Activated CD4-positive, alpha-beta T cell treated with anti-CD3 and anti-CD28 coated beads, Interleukin-2, amount 10 ng/mL, durations not matched to agents 7 days and 5 days (primary cell): ENCODE data around the gene ZNF407. TPM values are rescaled to one million over a fixed set of nuclear protein-coding genes. Genes with fewer than 3 reads are reported as not detected.

Experiments
- CTCF ChIA-PET: fragments of 350-600 bp; sonication (Branson Sonifier 250); formaldehyde crosslinking; loops from one replicate; lab custom pipeline; 2021; ENCODE audit warnings: antibody characterized with exemption; lab: Charles Lee
- POLR2A ChIA-PET: fragments of 350-600 bp; sonication (Branson Sonifier 250); formaldehyde crosslinking; loops from one replicate; lab custom pipeline; 2021; ENCODE audit warnings: antibody characterized with exemption; lab: Charles Lee
- DNase-seq: peaks from one replicate; pipeline ENCODE4 v3.0.0-alpha.2; 2020
- H3K27ac Mint-ChIP-seq: one replicate; pipeline ENCODE4 v1.8.0; 2021; ENCODE audit warnings: mild to moderate bottlenecking, moderate library complexity, mixed read lengths
- H3K27me3 Mint-ChIP-seq: one replicate; pipeline ENCODE4 v1.8.0; 2021; ENCODE audit warnings: mixed read lengths
- H3K36me3 Mint-ChIP-seq: one replicate; pipeline ENCODE4 v1.8.0; 2021; ENCODE audit warnings: low read depth, mixed read lengths
- H3K4me1 Mint-ChIP-seq: one replicate; pipeline ENCODE4 v1.8.0; 2021; ENCODE audit warnings: mixed read lengths
- H3K4me3 Mint-ChIP-seq: one replicate; pipeline ENCODE4 v1.8.0; 2021; ENCODE audit warnings: mild to moderate bottlenecking, moderate library complexity, mixed read lengths
- H3K9me3 Mint-ChIP-seq: one replicate; pipeline ENCODE4 v1.8.0; 2021; ENCODE audit warnings: mixed read lengths
- total RNA-seq, 2 experiments: library from RNA; stranded (reverse); gene quantifications; one replicate each; pipeline ENCODE4 v1.2.3, GENCODE V29; 2021

ZNF407 gene
- total RNA-seq, 2 experiments from 2014 or later, result 19.3 TPM

- POLR2A ChIA-PET, result no interaction called here
- no peaks in the 10 kb centered on the region for H3K9me3 Mint-ChIP-seq
- no peaks in the 10 kb centered on the region for H3K27me3 Mint-ChIP-seq
- no peak overlapping the region for H3K27ac Mint-ChIP-seq
- no peaks in the 10 kb centered on the region for H3K4me1 Mint-ChIP-seq
- CTCF ChIA-PET, result no interaction called here
- no peak for DNase-seq
- no peak overlapping the region for H3K4me3 Mint-ChIP-seq
- H3K36me3 Mint-ChIP-seq, result peaks cover 2% of the 10 kb centered on the region
Measured at GRCh38 chr18:74669136-74669798, 71.6 kb downstream of the ZNF407 start.

DNA sequence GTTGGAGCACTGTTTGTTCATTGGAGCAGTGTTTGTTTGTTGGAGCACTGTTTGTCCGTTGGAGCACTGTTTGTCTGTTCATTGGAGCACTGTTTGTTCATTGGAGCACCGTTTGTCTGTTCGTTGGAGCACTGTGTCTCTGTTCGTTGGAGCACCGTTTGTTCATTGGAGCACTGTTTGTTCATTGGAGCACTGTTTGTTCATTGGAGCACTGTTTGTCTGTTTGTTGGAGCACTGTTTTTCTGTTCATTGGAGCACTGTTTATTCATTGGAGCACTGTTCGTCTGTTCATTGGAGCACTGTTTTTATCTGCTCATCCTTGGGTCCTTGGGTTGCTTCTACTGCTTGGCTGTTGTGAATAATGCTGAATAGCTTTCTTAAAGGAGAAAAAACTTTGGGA, 74.7 kb downstream of the ZNF407 start:
- ChIA-PET CTCF (no interaction called here), POLR2A (no interaction called here)
- no peak for DNase-seq
- no peak overlapping the region for H3K27ac Mint-ChIP-seq
- peaks cover 15% of the 10 kb centered on the region for H3K36me3 Mint-ChIP-seq
- no peak overlapping the region for H3K4me3 Mint-ChIP-seq
- peaks cover under 1% of the 10 kb centered on the region for H3K9me3 Mint-ChIP-seq
- H3K4me1 Mint-ChIP-seq, result no peaks in the 10 kb centered on the region
- H3K27me3 Mint-ChIP-seq, result no peaks in the 10 kb centered on the region

DNA sequence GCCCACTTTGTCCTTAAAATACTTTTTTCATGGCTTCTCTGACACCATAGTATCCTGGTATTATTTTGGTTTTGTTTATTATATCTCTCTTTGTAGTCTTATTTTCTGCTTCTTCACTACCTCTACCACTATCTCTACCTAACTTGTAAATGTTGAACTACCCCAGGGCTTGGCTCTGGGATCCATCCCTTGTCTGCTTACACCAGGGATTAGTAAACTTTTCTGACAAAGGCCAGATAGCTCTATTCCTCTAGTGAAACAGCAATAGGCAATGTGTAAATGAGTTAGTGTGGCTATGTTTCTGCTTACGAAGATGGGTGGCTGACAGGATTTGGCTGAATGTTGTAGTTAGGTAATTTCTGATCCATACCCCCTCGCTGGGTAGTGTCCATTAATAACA, 76.8 kb downstream of the ZNF407 start:
- H3K4me3 Mint-ChIP-seq, result no peak overlapping the region
- CTCF ChIA-PET, result no interaction called here
- DNase-seq, result no peak
- no peak overlapping the region for H3K27ac Mint-ChIP-seq
- POLR2A ChIA-PET, result no interaction called here
- H3K4me1 Mint-ChIP-seq, result no peaks in the 10 kb centered on the region
- H3K36me3 Mint-ChIP-seq, result peaks cover 32% of the 10 kb centered on the region
- no peaks in the 10 kb centered on the region for H3K27me3 Mint-ChIP-seq
- H3K9me3 Mint-ChIP-seq, result peaks cover 8% of the 10 kb centered on the region

DNA sequence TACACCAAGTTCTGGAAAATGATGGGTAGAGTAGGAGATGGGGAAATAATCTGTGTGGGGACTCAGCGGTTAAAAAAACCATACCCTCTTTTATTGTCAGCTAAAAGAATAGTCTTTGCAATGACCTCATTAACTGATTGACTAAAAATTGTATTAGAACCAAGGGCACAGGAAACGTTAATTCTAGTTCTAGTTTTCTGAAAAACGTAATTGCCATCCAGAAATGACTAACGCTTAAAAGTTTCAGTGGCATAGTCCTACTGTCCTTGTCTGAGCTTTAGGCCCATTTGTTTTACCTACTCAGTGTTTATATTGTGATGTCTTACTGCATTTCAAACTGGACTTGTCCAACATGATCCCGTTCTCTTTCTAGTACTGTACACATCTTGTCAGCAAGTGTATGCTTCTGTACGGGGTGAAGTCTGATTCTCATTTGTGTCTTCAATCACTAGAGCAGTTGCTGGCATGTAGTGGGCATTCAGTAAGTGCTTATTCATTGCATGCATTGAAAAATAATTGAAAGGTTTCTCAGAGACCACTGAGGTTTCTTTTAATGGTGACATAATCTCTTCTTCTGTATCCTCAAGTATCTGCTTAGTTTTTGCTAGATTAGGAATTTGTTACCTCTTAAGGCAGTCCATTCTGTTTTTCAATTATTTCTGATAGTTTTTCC, 81.5 kb downstream of the ZNF407 start:
- H3K36me3 Mint-ChIP-seq, result peaks cover 36% of the 10 kb centered on the region
- peaks cover 11% of the 10 kb centered on the region for H3K4me1 Mint-ChIP-seq
- H3K27me3 Mint-ChIP-seq, result no peaks in the 10 kb centered on the region
- DNase-seq, result no peak
- no peak overlapping the region for H3K27ac Mint-ChIP-seq
- CTCF ChIA-PET, result no interaction called here
- POLR2A ChIA-PET, result no interaction called here
- no peak overlapping the region for H3K4me3 Mint-ChIP-seq
- H3K9me3 Mint-ChIP-seq, result peaks cover 8% of the 10 kb centered on the region

GRCh38 chr18:74679679-74680076, 82.0 kb downstream of the ZNF407 start:
- ChIA-PET POLR2A (no interaction called here), CTCF (no interaction called here)
- Mint-ChIP-seq H3K36me3 (peaks cover 36% of the 10 kb centered on the region), H3K27me3 (no peaks in the 10 kb centered on the region), H3K4me1 (peaks cover 11% of the 10 kb centered on the region), H3K27ac (no peak overlapping the region), H3K4me3 (no peak overlapping the region), H3K9me3 (peaks cover 8% of the 10 kb centered on the region)
- no peak for DNase-seq

DNA sequence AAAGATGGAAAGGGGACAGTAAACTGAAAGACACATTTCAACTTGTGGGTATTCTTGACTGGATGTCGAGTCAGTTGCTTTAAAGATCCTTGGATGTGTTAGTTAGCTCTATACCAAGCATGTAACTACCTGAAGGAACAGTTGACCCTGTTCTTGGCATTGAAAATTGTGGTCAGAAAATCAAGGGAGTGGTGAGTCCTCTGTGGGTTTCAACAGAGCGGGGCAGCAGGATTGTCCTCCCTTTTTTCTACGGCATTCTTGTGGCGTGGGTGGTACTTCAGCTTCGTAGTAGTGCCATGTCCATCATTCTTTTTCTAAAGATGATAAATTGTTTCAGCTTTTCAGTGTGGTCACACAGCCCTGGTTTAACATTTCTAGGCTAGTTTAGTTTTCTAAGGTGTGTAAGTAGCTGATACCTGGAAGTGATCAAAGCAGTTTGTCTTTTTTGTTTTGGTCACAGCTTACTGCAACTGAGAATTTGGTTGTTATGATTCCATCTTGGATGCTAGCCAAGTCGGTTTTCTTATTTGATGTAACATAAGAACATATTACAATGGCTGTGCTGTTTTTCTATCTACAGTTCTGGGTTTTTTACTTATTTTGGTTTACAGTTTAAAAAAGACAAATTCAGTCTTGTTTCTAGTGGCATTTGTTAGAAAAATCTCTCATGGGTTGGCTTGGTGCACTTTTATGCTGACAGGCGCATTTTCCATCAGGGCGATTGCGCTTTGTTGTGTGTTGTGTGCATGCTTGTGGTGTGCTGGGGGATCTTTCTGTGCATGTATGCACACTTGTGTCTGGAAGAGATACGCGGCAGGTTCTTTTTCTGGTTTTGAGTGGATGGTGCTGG, 84.7 kb downstream of the ZNF407 start:
- Mint-ChIP-seq H3K9me3 (peaks cover 7% of the 10 kb centered on the region), H3K4me3 (no peak overlapping the region), H3K27ac (no peak overlapping the region), H3K36me3 (peaks cover 33% of the 10 kb centered on the region), H3K27me3 (no peaks in the 10 kb centered on the region), H3K4me1 (peaks cover 11% of the 10 kb centered on the region)
- CTCF ChIA-PET, result no interaction called here
- POLR2A ChIA-PET, result no interaction called here
- no peak for DNase-seq

DNA sequence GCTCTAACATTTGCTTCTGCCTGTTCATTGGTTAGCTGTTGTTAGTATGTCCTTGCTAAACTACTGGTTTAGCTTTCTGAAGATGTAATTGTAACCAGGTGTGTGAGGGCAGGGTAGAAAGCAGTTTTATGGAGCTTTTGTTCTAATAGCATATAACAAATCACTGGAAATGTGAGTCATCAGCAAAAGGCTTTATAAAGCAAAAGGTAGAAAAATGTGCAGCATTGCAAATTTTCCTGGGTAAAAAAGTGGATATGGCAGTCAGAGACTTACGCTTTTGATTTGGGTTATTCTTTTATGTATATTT, 85.3 kb downstream of the ZNF407 start:
- no peak overlapping the region for H3K4me3 Mint-ChIP-seq
- no peak for DNase-seq
- H3K9me3 Mint-ChIP-seq, result peaks cover 4% of the 10 kb centered on the region
- ChIA-PET CTCF (no interaction called here), POLR2A (no interaction called here)
- peaks cover 11% of the 10 kb centered on the region for H3K4me1 Mint-ChIP-seq
- no peaks in the 10 kb centered on the region for H3K27me3 Mint-ChIP-seq
- H3K27ac Mint-ChIP-seq, result no peak overlapping the region
- H3K36me3 Mint-ChIP-seq, result peaks cover 29% of the 10 kb centered on the region

DNA sequence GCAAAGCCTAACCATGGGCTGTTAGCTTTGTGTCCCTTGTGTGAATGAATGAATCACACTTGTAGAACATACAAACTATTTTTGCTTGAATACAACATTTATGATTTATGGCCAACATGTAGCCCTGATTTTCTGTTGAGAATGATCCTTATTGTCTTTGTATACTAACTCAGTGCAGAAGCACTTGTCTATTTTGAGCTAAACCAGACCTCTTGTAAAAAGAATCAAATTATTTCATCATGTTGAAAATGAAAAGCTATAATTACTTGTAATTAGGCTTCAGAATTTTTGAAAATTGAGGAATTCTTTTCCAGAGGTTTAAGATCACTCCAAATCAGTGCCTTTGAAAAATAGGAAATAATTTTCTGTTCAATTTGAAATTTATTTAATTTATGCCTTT, 85.9 kb downstream of the ZNF407 start:
- Mint-ChIP-seq H3K4me3 (no peak overlapping the region), H3K9me3 (no peaks in the 10 kb centered on the region), H3K27me3 (no peaks in the 10 kb centered on the region), H3K27ac (no peak overlapping the region), H3K4me1 (peaks cover 11% of the 10 kb centered on the region), H3K36me3 (peaks cover 23% of the 10 kb centered on the region)
- ChIA-PET CTCF (no interaction called here), POLR2A (no interaction called here)
- DNase-seq, result no peak

DNA sequence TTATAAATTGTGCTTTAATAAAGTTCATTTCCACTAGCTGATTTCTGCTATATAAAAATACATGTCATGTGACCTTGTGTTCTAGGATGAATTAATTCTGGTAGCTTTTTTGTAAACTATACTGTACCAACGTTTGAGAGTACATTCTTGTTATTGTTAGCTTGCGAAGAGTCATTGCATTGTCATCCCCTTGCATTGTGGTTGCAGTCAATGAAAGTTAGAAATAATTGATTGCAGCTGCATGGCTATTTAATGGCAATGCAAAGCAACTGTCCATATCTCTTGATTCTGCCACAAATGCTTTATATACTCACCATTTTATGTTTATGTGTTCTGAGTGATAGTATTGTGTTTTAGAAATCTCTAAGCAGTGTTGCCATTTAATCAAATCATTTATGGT, 91.6 kb downstream of the ZNF407 start:
- Mint-ChIP-seq H3K4me1 (peaks cover 11% of the 10 kb centered on the region), H3K4me3 (no peak overlapping the region)

DNA sequence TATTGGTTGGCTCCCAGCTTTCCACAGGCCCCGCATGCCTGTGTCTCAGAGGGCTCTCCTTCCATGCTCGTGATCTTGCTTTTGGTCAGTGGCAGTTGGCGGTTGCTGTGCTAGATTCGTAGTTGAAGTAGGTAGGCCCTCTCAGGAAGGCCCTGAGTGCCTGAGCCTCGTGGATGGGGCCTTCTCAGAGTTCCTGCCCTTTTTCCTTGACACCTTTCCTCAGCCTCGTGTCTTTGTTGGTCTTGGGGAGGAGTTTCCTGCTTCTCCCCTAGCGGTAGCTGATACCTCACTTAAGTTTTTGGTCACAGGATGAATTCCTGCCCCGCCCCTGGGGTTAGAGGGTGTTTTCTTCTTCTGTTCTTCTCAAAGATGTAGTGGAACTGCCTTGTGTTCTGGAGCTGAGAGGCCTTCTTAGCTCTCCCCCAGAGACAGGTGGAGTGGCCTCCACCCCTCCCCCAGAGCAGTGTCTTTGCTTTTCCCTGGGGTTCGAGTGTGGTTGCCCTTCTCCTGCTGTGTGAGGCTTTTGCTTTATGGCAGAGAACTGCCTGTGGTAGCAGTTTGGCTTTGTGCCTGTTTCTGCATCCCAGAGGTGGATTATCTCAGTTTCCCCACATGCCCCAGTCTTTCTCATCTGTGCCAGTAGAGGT, 94.8 kb downstream of the ZNF407 start:
- no peak for DNase-seq
- CTCF ChIA-PET, result interaction anchor here (0.7 to 1.9 kb wide), 2 partner anchors 9 to 199 kb away, joined by 3 to 4 read pairs; no protein-coding TSS in a partner anchor
- Mint-ChIP-seq H3K4me1 (peaks cover 11% of the 10 kb centered on the region), H3K27me3 (no peaks in the 10 kb centered on the region), H3K4me3 (no peak overlapping the region), H3K27ac (no peak overlapping the region), H3K36me3 (peaks cover 5% of the 10 kb centered on the region), H3K9me3 (no peaks in the 10 kb centered on the region)
- POLR2A ChIA-PET, result no interaction called here

More for the DNA sequence above, 91.6 kb downstream of the ZNF407 start:
- H3K27ac Mint-ChIP-seq, result no peak overlapping the region
- POLR2A ChIA-PET, result no interaction called here
- no peaks in the 10 kb centered on the region for H3K9me3 Mint-ChIP-seq
- H3K27me3 Mint-ChIP-seq, result no peaks in the 10 kb centered on the region
- CTCF ChIA-PET, result interaction anchor here (0.8 kb wide), 1 partner anchor 40 kb away, joined by 3 read pairs; no protein-coding TSS in a partner anchor
- DNase-seq, result no peak
- H3K36me3 Mint-ChIP-seq, result peaks cover 14% of the 10 kb centered on the region

DNA sequence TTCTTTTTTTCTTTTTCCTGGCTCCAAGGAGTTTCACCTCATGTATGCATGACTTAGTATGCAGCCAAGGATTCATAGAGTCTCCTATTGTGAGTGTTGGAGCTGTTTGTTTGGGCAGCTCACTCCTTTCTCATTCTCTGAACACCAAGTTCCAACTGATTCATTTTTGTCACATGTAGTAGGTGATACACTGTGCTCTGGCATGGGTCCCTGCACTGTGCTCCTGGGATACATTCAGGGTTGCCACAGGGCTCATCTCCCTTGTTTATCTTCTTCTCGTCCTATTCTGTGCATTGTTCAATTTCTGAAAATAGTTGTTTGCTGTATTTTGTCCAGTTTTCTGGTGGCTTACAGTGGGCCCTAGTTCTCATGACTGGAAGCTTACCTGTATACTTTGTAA, 96.8 kb downstream of the ZNF407 start:
- Mint-ChIP-seq H3K36me3 (peaks cover 5% of the 10 kb centered on the region), H3K27me3 (no peaks in the 10 kb centered on the region), H3K9me3 (no peaks in the 10 kb centered on the region), H3K4me1 (peaks cover 11% of the 10 kb centered on the region), H3K27ac (no peak overlapping the region), H3K4me3 (no peak overlapping the region)
- POLR2A ChIA-PET, result interaction anchor here (0.6 kb wide), 1 partner anchor 63 kb away, joined by 3 read pairs; no protein-coding TSS in a partner anchor
- CTCF ChIA-PET, result no interaction called here
- no peak for DNase-seq

- Mint-ChIP-seq H3K4me3 (no peak overlapping the region), H3K36me3 (peaks cover 5% of the 10 kb centered on the region), H3K9me3 (no peaks in the 10 kb centered on the region), H3K4me1 (peaks cover 11% of the 10 kb centered on the region), H3K27ac (no peak overlapping the region), H3K27me3 (no peaks in the 10 kb centered on the region)
- ChIA-PET CTCF (interaction anchor here (0.6 kb wide), 1 partner anchor 600 kb away, joined by 3 read pairs; no protein-coding TSS in a partner anchor), POLR2A (no interaction called here)
- DNase-seq, result no peak
Measured at GRCh38 chr18:74695170-74695569, 97.5 kb downstream of the ZNF407 start.

GRCh38 chr18:74698881-74699280, 101.2 kb downstream of the ZNF407 start:
- CTCF ChIA-PET, result no interaction called here
- POLR2A ChIA-PET, result no interaction called here
- DNase-seq, result no peak
- H3K4me1 Mint-ChIP-seq, result no peaks in the 10 kb centered on the region
- H3K4me3 Mint-ChIP-seq, result no peak overlapping the region
- H3K9me3 Mint-ChIP-seq, result no peaks in the 10 kb centered on the region
- H3K27ac Mint-ChIP-seq, result no peak overlapping the region
- no peaks in the 10 kb centered on the region for H3K27me3 Mint-ChIP-seq
- H3K36me3 Mint-ChIP-seq, result peaks cover 3% of the 10 kb centered on the region
